ENCODE measurements around the gene PCDH9. TPM values are rescaled to one million over a fixed set of nuclear protein-coding genes. Genes with fewer than 3 reads are reported as not detected.

PCDH9 gene
- total and polyA plus RNA-seq, 2 experiments from 2014 or later = 0.31 to 0.52 TPM

DNA sequence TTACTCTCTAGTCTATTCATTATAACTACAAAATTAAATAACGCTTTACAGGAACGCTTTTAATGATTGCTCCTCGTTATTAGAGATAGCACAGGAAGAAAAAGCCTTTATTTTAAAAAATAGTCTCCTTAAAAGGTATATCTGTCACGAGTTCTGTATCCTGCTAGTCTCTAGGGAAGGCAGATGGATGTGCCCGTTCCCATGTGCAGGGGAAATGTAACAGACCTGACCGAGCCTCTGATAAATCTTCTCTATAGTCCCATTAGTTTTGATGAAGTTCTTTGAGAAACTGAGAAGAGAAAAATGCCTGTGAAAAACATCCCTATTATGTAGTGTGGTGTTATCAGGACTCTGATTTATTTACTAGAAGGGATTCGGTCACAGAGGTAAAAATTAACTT, 226.4 kb downstream of the PCDH9 start:
- Mint-ChIP-seq H3K36me3 (ENCODE audit: low read depth) (no peaks in the 10 kb centered on the region), H3K4me1 (no peaks in the 10 kb centered on the region), H3K4me3 (no peak overlapping the region), H3K27ac (no peak overlapping the region), H3K9me3 (no peaks in the 10 kb centered on the region), H3K27me3 (ENCODE audit: insufficient read depth, low read depth, poor library complexity) (no peaks in the 10 kb centered on the region)
- H3K36me3 ChIP-seq (ENCODE audit: insufficient read depth) = no peaks in the 10 kb centered on the region
- H4K20me1 ChIP-seq (replicated peaks; ENCODE audit: insufficient read depth) = no peaks in the 10 kb centered on the region
- no peak overlapping the region for H3K27ac ChIP-seq (ENCODE audit: low read depth)
- ATAC-seq (no peak), DNase-seq (ENCODE audit: low spot score) (no peak)
- H3K4me3 ChIP-seq = no peak overlapping the region
- TF ChIP-seq, protein P1, sequence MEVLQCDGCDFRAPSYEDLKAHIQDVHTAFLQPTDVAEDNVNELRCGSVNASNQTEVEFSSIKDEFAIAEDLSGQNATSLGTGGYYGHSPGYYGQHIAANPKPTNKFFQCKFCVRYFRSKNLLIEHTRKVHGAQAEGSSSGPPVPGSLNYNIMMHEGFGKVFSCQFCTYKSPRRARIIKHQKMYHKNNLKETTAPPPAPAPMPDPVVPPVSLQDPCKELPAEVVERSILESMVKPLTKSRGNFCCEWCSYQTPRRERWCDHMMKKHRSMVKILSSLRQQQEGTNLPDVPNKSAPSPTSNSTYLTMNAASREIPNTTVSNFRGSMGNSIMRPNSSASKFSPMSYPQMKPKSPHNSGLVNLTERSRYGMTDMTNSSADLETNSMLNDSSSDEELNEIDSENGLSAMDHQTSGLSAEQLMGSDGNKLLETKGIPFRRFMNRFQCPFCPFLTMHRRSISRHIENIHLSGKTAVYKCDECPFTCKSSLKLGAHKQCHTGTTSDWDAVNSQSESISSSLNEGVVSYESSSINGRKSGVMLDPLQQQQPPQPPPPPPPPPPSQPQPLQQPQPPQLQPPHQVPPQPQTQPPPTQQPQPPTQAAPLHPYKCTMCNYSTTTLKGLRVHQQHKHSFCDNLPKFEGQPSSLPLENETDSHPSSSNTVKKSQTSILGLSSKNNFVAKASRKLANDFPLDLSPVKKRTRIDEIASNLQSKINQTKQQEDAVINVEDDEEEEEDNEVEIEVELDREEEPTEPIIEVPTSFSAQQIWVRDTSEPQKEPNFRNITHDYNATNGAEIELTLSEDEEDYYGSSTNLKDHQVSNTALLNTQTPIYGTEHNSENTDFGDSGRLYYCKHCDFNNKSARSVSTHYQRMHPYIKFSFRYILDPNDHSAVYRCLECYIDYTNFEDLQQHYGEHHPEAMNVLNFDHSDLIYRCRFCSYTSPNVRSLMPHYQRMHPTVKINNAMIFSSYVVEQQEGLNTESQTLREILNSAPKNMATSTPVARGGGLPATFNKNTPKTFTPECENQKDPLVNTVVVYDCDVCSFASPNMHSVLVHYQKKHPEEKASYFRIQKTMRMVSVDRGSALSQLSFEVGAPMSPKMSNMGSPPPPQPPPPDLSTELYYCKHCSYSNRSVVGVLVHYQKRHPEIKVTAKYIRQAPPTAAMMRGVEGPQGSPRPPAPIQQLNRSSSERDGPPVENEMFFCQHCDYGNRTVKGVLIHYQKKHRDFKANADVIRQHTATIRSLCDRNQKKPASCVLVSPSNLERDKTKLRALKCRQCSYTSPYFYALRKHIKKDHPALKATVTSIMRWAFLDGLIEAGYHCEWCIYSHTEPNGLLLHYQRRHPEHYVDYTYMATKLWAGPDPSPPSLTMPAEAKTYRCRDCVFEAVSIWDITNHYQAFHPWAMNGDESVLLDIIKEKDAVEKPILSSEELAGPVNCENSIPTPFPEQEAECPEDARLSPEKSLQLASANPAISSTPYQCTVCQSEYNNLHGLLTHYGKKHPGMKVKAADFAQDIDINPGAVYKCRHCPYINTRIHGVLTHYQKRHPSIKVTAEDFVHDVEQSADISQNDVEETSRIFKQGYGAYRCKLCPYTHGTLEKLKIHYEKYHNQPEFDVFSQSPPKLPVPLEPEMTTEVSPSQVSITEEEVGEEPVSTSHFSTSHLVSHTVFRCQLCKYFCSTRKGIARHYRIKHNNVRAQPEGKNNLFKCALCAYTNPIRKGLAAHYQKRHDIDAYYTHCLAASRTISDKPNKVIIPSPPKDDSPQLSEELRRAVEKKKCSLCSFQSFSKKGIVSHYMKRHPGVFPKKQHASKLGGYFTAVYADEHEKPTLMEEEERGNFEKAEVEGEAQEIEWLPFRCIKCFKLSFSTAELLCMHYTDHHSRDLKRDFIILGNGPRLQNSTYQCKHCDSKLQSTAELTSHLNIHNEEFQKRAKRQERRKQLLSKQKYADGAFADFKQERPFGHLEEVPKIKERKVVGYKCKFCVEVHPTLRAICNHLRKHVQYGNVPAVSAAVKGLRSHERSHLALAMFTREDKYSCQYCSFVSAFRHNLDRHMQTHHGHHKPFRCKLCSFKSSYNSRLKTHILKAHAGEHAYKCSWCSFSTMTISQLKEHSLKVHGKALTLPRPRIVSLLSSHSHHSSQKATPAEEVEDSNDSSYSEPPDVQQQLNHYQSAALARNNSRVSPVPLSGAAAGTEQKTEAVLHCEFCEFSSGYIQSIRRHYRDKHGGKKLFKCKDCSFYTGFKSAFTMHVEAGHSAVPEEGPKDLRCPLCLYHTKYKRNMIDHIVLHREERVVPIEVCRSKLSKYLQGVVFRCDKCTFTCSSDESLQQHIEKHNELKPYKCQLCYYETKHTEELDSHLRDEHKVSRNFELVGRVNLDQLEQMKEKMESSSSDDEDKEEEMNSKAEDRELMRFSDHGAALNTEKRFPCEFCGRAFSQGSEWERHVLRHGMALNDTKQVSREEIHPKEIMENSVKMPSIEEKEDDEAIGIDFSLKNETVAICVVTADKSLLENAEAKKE (CRISPR knock-in tag; IDR thresholded peaks at IDR 0.05) = no peak
- TF ChIP-seq NANOG (IDR thresholded peaks at IDR 0.05; ENCODE audit: borderline replicate concordance) (no peak), JUNB (IDR thresholded peaks at IDR 0.05; ENCODE audit: unreplicated experiment) (no peak), EZH2 (IDR thresholded peaks at IDR 0.05; ENCODE audit: low read depth, unreplicated experiment) (no peak), POLR2AphosphoS5 (IDR thresholded peaks at IDR 0.05; ENCODE audit: low read depth) (no peak), ETS1 (IDR thresholded peaks at IDR 0.05) (no peak), CTCF (conservative IDR thresholded peaks at IDR 0.05; ENCODE audit: low read depth in 2 of 2) (no peak), STAT1 (IDR thresholded peaks at IDR 0.05; ENCODE audit: unreplicated experiment) (no peak), ZNF331 (CRISPR knock-in tag; IDR thresholded peaks at IDR 0.05; ENCODE audit: low read depth) (no peak), CREB1 (CRISPR knock-in tag; IDR thresholded peaks at IDR 0.05; ENCODE audit: low read depth) (no peak), REST (IDR thresholded peaks at IDR 0.05; ENCODE audit: unreplicated experiment) (no peak)
- no peak overlapping the region for H2AFZ ChIP-seq
- H3K79me2 ChIP-seq (replicated peaks; ENCODE audit: insufficient read depth) = no peaks in the 10 kb centered on the region
- no peaks in the 10 kb centered on the region for H3K4me1 ChIP-seq (ENCODE audit: insufficient read depth)
- no peaks in the 10 kb centered on the region for H3K9me2 ChIP-seq (ENCODE audit: insufficient read depth)
- no peaks in the 10 kb centered on the region for H3K27me3 ChIP-seq (ENCODE audit: insufficient read depth)
- H3K4me2 ChIP-seq = no peak overlapping the region
- no peaks in the 10 kb centered on the region for H3F3A ChIP-seq (replicated peaks; ENCODE audit: low read depth)

All from GM23338 (cell line).